B cell (primary cell): Measurements from ENCODE around the gene TAF11L7. TPM values are rescaled to one million over a fixed set of nuclear protein-coding genes. Genes with fewer than 3 reads are reported as not detected.
"Not testable (repeated sequence)": the region's sequence is repeated elsewhere in the genome, so short reads cannot be mapped to it uniquely, and the experiment has no call there.

Source experiments
- ATAC-seq: fragments of 200-7000 bp; cut with Tn5 transposase; one replicate; pipeline ENCODE4 v1.10.0; 2021; ENCODE audit warnings: low read depth, mild to moderate bottlenecking, moderate number of reproducible peaks, moderate library complexity
- CTCF ChIA-PET: fragments of 350-600 bp; sonication (Branson Sonifier 250); formaldehyde crosslinking; loops from one replicate; lab custom pipeline; 2021; ENCODE audit warnings: antibody characterized with exemption, inconsistent platforms; lab: Charles Lee
- POLR2A ChIA-PET: fragments of 350-600 bp; sonication (Branson Sonifier 250); formaldehyde crosslinking; loops from one replicate; lab custom pipeline; 2021; ENCODE audit warnings: antibody characterized with exemption; lab: Charles Lee
- DNase-seq: peaks from one replicate; pipeline ENCODE4 v3.0.0; 2013
- H2AFZ ChIP-seq: 2 replicates; pipeline ENCODE4 v1.6.1; 2012; ENCODE audit warnings: mild to moderate bottlenecking, low read depth, low read length; ENCODE audit not compliant: insufficient read depth, poor library complexity, severe bottlenecking
- H3K27ac ChIP-seq, 2 donors: 1 replicate in 1 of 2; 2 replicates in 1 of 2; pipeline ENCODE4 v1.5.1; 2012 to 2013; ENCODE audit warnings: low read length in 2 of 2, mild to moderate bottlenecking in 2 of 2, moderate library complexity in 1 of 2
- H3K27me3 ChIP-seq, 4 experiments: fragments of 200-600 bp in 1 of 4; sonication (generic) in 1 of 4; replicated peaks in 1 of 4; 1 replicate in 2 of 4; 2 replicates in 2 of 4; pipeline versions ENCODE4 v1.6.1 to v1.7.0; 2013 to 2016; ENCODE audit warnings: low read length in 3 of 4, mild to moderate bottlenecking in 2 of 4, mixed read lengths in 1 of 4, moderate library complexity in 1 of 4; ENCODE audit not compliant: insufficient read depth in 4 of 4, control insufficient read depth in 3 of 4; ENCODE audit errors: control extremely low read depth in 1 of 4
- H3K36me3 ChIP-seq, 2 experiments: replicated peaks in 1 of 2; 1 replicate in 1 of 2; 2 replicates in 1 of 2; pipeline versions ENCODE4 v1.6.1 to v1.7.1; 2013; ENCODE audit warnings: low read length in 1 of 2; ENCODE audit not compliant: insufficient read depth in 2 of 2, control insufficient read depth in 1 of 2; ENCODE audit errors: control extremely low read depth in 1 of 2, extremely low read depth in 1 of 2
- H3K4me1 ChIP-seq, 2 donors: fragments of 200-600 bp in 1 of 2; sonication (generic) in 1 of 2; 1 replicate in 1 of 2; 2 replicates in 1 of 2; pipeline versions ENCODE4 v1.5.1 to v1.6.1; 2013 to 2017; ENCODE audit warnings: low read length in 2 of 2; ENCODE audit not compliant: control insufficient read depth in 2 of 2, insufficient read depth in 2 of 2
- H3K4me2 ChIP-seq: replicated peaks from 2 replicates; pipeline ENCODE3; 2012; ENCODE audit warnings: mild to moderate bottlenecking, low read depth, low read length; ENCODE audit not compliant: poor library complexity, severe bottlenecking
- H3K4me3 ChIP-seq, 5 experiments: fragments of 200-600 bp in 1 of 5; sonication (generic) in 1 of 5; 1 replicate in 3 of 5; 2 replicates in 2 of 5; pipeline versions ENCODE4 v1.5.1 to v1.7.0; 2011 to 2016; ENCODE audit warnings: low read length in 4 of 5, mild to moderate bottlenecking in 4 of 5, low read depth in 2 of 5, control low read depth in 1 of 5, moderate library complexity in 1 of 5; ENCODE audit not compliant: insufficient read depth in 1 of 5; ENCODE audit errors: control extremely low read depth in 1 of 5, extremely low read depth in 1 of 5
- H3K79me2 ChIP-seq: fragments of 200-600 bp; sonication (generic); one replicate; pipeline ENCODE4 v1.6.0; 2016; ENCODE audit warnings: low read length; ENCODE audit not compliant: control insufficient read depth, insufficient read depth
- H3K9ac ChIP-seq: fragments of 200-600 bp; sonication (generic); 2 replicates; pipeline ENCODE4 v1.6.1; 2017; ENCODE audit warnings: mild to moderate bottlenecking, low read length, moderate library complexity
- H3K9me3 ChIP-seq, 3 donors: one replicate each; pipeline versions ENCODE4 v1.6.1 to v1.7.1; 2013; ENCODE audit warnings: low read length in 2 of 3; ENCODE audit not compliant: control insufficient read depth in 2 of 3, insufficient read depth in 1 of 3; ENCODE audit errors: control extremely low read depth in 1 of 3
- H4K20me1 ChIP-seq: 2 replicates; pipeline ENCODE4 v1.6.0; 2012; ENCODE audit warnings: mild to moderate bottlenecking, low read length; ENCODE audit not compliant: insufficient read depth, control insufficient read depth, poor library complexity, severe bottlenecking
- H3K27ac Mint-ChIP-seq: one replicate; pipeline ENCODE4 v1.8.0; 2021; ENCODE audit warnings: mixed read lengths
- H3K27me3 Mint-ChIP-seq: one replicate; pipeline ENCODE4 v1.8.0; 2021; ENCODE audit warnings: mixed read lengths
- H3K4me1 Mint-ChIP-seq: one replicate; pipeline ENCODE4 v1.8.0; 2021; ENCODE audit warnings: mixed read lengths
- H3K4me3 Mint-ChIP-seq: one replicate; pipeline ENCODE4 v1.8.0; 2021; ENCODE audit warnings: mixed read lengths
- H3K9me3 Mint-ChIP-seq: one replicate; pipeline ENCODE4 v1.8.0; 2022; ENCODE audit warnings: mixed read lengths; ENCODE audit not compliant: insufficient read depth
- CTCF ChIP-seq: fragments of 200-600 bp; IDR thresholded peaks from one replicate; pipeline ENCODE4 v1.8.0; 2022; ENCODE audit warnings: antibody characterized with exemption, mild to moderate bottlenecking
- EZH2 ChIP-seq: IDR thresholded peaks from 2 replicates; pipeline ENCODE4 v1.6.1; 2012; ENCODE audit warnings: borderline replicate concordance, low read depth, mild to moderate bottlenecking, moderate library complexity, low read length; ENCODE audit not compliant: insufficient read depth, poor library complexity, severe bottlenecking
- WGBS: methylation state at CpG from one replicate; pipeline ENCODE4 v1.1.5; 2013; ENCODE audit warnings: missing lambda C conversion rate; ENCODE audit not compliant: insufficient coverage; 5-methylcytosine and 5-hydroxymethylcytosine counted together
- intact Hi-C: fragments of 100-400 bp; cut with micrococcal nuclease; formaldehyde crosslinking; loops from one replicate; pipeline ENCODE4 v1.10.0; 2022
- polyA minus RNA-seq: library from RNA; depleted of rRNA, polyadenylated mRNA; stranded (reverse); fragments of >200 nt; gene quantifications from 2 replicates; pipeline ENCODE4 v1.2.3, GENCODE V29; 2012
- polyA plus RNA-seq: library from polyadenylated mRNA; depleted of rRNA; stranded (reverse); fragments of >200 nt; gene quantifications from 2 replicates; pipeline ENCODE4 v1.2.3, GENCODE V29; 2012
- total RNA-seq, 2 donors: library from RNA; stranded (reverse); fragments of 120-200 nt in 1 of 2; gene quantifications; 1 replicate in 1 of 2; 2 replicates in 1 of 2; pipeline versions ENCODE4 v1.2.3 to v1.2.4, GENCODE V29; 2013 to 2022

The TAF11L7 gene
- total RNA-seq (not detected in 2 replicates), polyA plus RNA-seq (not detected in 2 replicates), polyA minus RNA-seq (not detected in 2 replicates)
- not detected for total RNA-seq (2013)

GRCh38 chr5:17585658-17586057, at the start of gene TAF11L7:
Gene TAF11L7 (minus strand): TSS chr5:17585758.
- H3K36me3 ChIP-seq, H2AFZ ChIP-seq, H3K4me2 ChIP-seq, H3K27ac Mint-ChIP-seq, CTCF ChIA-PET, ATAC-seq, H3K4me3 ChIP-seq, H3K27ac ChIP-seq, DNase-seq, H3K9ac ChIP-seq, H3K9me3 ChIP-seq, POLR2A ChIA-PET, H3K4me1 Mint-ChIP-seq, H4K20me1 ChIP-seq, H3K4me1 ChIP-seq, H3K27me3 ChIP-seq, H3K4me3 Mint-ChIP-seq, H3K27me3 Mint-ChIP-seq, H3K9me3 Mint-ChIP-seq, intact Hi-C loops, H3K79me2 ChIP-seq: not testable (repeated sequence)
- whole genome bisulfite sequencing, result no CpG with 5 or more reads among the region's 16 CpGs

GRCh38 chr5:17634160-17634559, 48.6 kb upstream of the TAF11L7 start, which contains the start of gene TAF11L14:
Gene TAF11L14 (plus strand): TSS chr5:17634460.
- Histone ChIP-seq H3K36me3 (no peaks in the 10 kb centered on the region), H3K27ac (no peak within 1 kb of the TSS), H3K27me3 (no peaks in the 10 kb centered on the region), H3K4me2 (no peak within 1 kb of the TSS), H3K4me1 (no peaks in the 10 kb centered on the region), H4K20me1 (no peaks in the 10 kb centered on the region), H3K9ac (no peak within 1 kb of the TSS), H3K79me2 (no peaks in the 10 kb centered on the region), H3K4me3 (no peak within 1 kb of the TSS), H3K9me3 (no peaks in the 10 kb centered on the region), H2AFZ (no peak within 1 kb of the TSS)
- DNase-seq (no peak), ATAC-seq (no peak)
- ChIA-PET POLR2A (no interaction called here), CTCF (no interaction called here)
- TF ChIP-seq CTCF (no peak), EZH2 (no peak)
- intact Hi-C loops, result no loop called here
- Mint-ChIP-seq H3K4me1 (no peaks in the 10 kb centered on the region), H3K4me3 (no peak within 1 kb of the TSS), H3K27me3 (no peaks in the 10 kb centered on the region), H3K27ac (no peak within 1 kb of the TSS), H3K9me3 (no peaks in the 10 kb centered on the region)
- 89% methylated on average over 4 of the region's 5 CpGs for WGBS

- H3K4me1 ChIP-seq, H3K27ac Mint-ChIP-seq, H2AFZ ChIP-seq, H3K79me2 ChIP-seq, CTCF ChIA-PET, H3K27me3 ChIP-seq, DNase-seq, H3K36me3 ChIP-seq, H3K4me3 ChIP-seq, H3K4me2 ChIP-seq, H3K4me3 Mint-ChIP-seq, H3K4me1 Mint-ChIP-seq, H3K27ac ChIP-seq, H3K9me3 ChIP-seq, H3K9me3 Mint-ChIP-seq, H4K20me1 ChIP-seq, ATAC-seq, H3K27me3 Mint-ChIP-seq, H3K9ac ChIP-seq, intact Hi-C loops, POLR2A ChIA-PET: not testable (repeated sequence)
- WGBS, result no CpG with 5 or more reads among the region's 12 CpGs
Observed at GRCh38 chr5:17631788-17632187, 46.2 kb upstream of the TAF11L7 start, which contains the start of gene TAF11L13. Gene TAF11L13 (plus strand): TSS chr5:17632088.
